ENCODE results near the gene SIL1. TPM values are rescaled to one million over a fixed set of nuclear protein-coding genes. Genes with fewer than 3 reads are reported as not detected.

Gene SIL1
- total and polyA plus RNA-seq, 2 of the 8 experiments (the other 6 are each of a cell fraction or from before 2014, with no cell fraction given) = 8.3 to 12.8 TPM

DNA sequence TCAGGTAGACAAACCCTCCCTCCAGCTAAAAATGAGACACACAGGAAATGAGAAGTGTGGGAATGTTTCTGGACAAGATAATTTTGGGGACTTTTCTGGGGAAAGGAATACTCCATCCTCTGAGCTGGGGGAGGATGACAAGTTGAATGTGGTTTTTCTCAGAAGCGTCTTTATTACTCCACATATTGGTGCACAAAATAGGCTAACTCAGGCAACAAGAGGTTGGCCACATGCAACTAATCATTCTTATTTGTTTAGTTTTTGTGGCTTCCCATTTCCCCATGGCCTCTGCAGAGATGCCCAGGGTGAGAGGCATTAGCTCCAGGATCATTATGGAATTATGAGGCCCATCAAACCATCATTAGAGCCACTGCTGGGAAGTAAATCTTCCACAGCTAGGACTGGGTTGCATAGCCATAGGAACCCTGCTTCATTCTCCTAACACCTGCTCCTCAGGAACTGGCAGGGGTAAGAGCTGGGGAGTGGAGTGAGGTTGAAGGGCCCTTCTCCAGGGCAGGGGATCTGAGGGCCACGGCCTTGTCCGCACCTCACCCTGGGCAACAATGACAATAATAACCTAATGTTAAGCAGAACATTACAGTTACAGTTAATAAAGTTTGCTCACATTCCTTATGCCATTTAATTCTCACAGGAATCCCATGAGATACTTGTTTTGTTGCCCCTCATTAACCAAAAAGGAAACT lies 9.3 kb upstream of the SIL1 start:
- Histone ChIP-seq H2BK5ac (ENCODE audit: low read depth, low read length) (no peak overlapping the region), H3K9ac (replicated peaks in 1 of 4; ENCODE audit: extremely low read depth in 1 of 4, low read depth in 3 of 4, low read length in 3 of 4) (no peak overlapping the region), H3K79me1 (ENCODE audit: low read depth, low read length) (no peaks in the 10 kb centered on the region), H3K56ac (replicated peaks; ENCODE audit: insufficient read length, low read depth, low read length) (no peak overlapping the region), H4K5ac (ENCODE audit: insufficient read length, low read depth, low read length) (no peak overlapping the region), H3K27ac (ENCODE audit: low read depth, low read length) (no peak overlapping the region), H3K14ac (ENCODE audit: insufficient read length) (no peak overlapping the region), H3K18ac (ENCODE audit: extremely low read depth, low read length) (no peak overlapping the region), H3K9me3 (ENCODE audit: insufficient read depth in 2 of 2, low read depth in 1 of 2, low read length in 1 of 2) (no peaks in the 10 kb centered on the region), H3K4me2 (ENCODE audit: insufficient read depth in 1 of 2, low read depth in 2 of 2, low read length in 2 of 2) (no peak overlapping the region), H4K91ac (replicated peaks; ENCODE audit: insufficient read length, low read length) (no peak overlapping the region), H3K23me2 (ENCODE audit: low read depth, low read length) (no peaks in the 10 kb centered on the region; the same call in 1 of the 2 replicates), H3K79me2 (ENCODE audit: control insufficient read depth in 1 of 2, insufficient read depth in 2 of 2, low read length in 2 of 2) (no peaks in the 10 kb centered on the region), H2AFZ (ENCODE audit: low read length) (no peak overlapping the region), H3K4ac (replicated peaks; ENCODE audit: insufficient read length, low read depth, low read length) (no peak overlapping the region), H2BK120ac (replicated peaks; ENCODE audit: low read depth, low read length) (no peak overlapping the region), H2BK12ac (ENCODE audit: low read depth, low read length) (no peak overlapping the region), H2BK20ac (ENCODE audit: low read length) (no peak overlapping the region), H3K27me3 (replicated peaks in 1 of 4; ENCODE audit: control insufficient read depth in 3 of 4, extremely low read depth in 1 of 4, insufficient read depth in 3 of 4, low read length in 3 of 4) (no peaks in the 10 kb centered on the region; a peak in 1 of 7 replicates), H2BK15ac (ENCODE audit: low read length) (no peak overlapping the region), H3K4me1 (replicated peaks in 1 of 4; ENCODE audit: control insufficient read depth in 3 of 4, insufficient read depth in 4 of 4, low read length in 3 of 4) (peaks cover 0 to 6% (median 2%) of the 10 kb centered on the region in 4 experiments; a peak in 1 of 7 replicates), H3K23ac (ENCODE audit: insufficient read length) (no peak overlapping the region), H2AK5ac (ENCODE audit: low read depth, low read length) (no peak overlapping the region), H3K4me3 (ENCODE audit: extremely low read depth in 1 of 4, insufficient read depth in 2 of 4, low read depth in 3 of 4, low read length in 4 of 4) (no peak overlapping the region), H4K8ac (ENCODE audit: extremely low read depth, insufficient read depth, low read length) (no peak overlapping the region), H4K20me1 (replicated peaks in 1 of 2; ENCODE audit: control insufficient read depth in 1 of 2, insufficient read depth in 2 of 2, low read length in 2 of 2) (no peaks in the 10 kb centered on the region), H3K36me3 (ENCODE audit: control insufficient read depth in 2 of 4, insufficient read depth in 4 of 4, low read length in 3 of 4) (no peaks in the 10 kb centered on the region)
- DNase-seq (ENCODE audit: low read depth in 1 of 2, low spot score in 2 of 2) (no peak), FAIRE-seq (no peak)
- ChIA-PET POLR2A (ENCODE audit: partially characterized antibody) (interaction anchor here (1.3 kb wide), 1 partner anchor 78 kb away, joined by 4 read pairs; no protein-coding TSS in a partner anchor), CTCF (ENCODE audit: partially characterized antibody) (interaction anchor here (1.0 kb wide), 1 partner anchor 19 kb away, joined by 3 read pairs; no protein-coding TSS in a partner anchor)
- TF ChIP-seq TAF7 (optimal IDR thresholded peaks at IDR 0.05; ENCODE audit: borderline replicate concordance, low read depth, low read length) (no peak), RNF2 (IDR thresholded peaks at IDR 0.05; ENCODE audit: borderline replicate concordance, low read depth, low read length, missing control alignments, poor library complexity, severe bottlenecking) (no peak)
- WGBS, 2 experiments (ENCODE audit: extremely low coverage in 1 of 2, insufficient coverage in 1 of 2, insufficient read length in 1 of 2, insufficient replicate concordance in 2 of 2, low coverage in 1 of 2, low lambda C conversion rate in 2 of 2, missing lambda C conversion rate in 1 of 2) = 95% methylated on average over 3 of the region's 3 CpGs; no CpG with 5 or more reads in 1 of the 2 experiments
